ENCODE results near the gene NFATC1. TPM values are rescaled to one million over a fixed set of nuclear protein-coding genes. Genes with fewer than 3 reads are reported as not detected.

Gene NFATC1
- total RNA-seq, 1 donor from 2014 or later = 52.6 TPM

DNA sequence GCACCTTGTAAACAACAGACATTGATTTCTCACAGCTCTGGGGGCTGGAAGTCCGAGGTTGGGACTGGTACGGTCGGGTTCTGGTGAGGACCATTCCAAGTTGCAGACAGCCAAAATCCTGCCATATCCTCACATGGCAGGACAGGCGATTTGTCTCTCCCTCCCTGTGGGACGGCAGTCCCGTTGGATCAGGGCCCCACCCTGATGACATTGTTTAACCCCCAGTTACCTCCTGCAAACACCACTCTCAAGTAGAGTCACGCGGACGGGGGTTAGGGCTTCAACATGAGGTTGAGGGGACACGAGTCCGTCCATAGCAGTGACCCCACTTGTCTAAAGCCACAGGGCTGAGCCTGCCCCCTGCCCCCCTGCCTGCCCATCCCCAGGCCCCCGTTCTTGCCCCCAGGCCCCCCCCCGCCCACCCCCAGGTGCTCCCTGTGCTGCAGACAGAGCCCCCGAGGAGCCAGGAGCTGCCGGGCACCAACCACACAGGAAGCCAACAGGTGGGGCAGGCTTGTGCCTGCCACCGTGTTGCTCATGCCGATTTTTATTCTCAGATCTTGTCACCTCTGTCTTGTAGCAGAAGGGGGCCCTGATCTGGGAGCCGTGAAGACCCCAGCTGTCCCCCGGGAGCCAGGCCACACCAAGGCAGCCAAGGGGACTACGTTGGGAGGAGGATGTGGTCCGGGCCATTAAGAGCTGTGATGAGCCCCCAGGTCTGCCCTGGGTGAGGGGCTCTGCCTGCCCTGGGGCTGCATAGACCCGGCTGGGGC, 82.2 kb downstream of the NFATC1 start:
- intact Hi-C loops (cut with micrococcal nuclease) = no loop called here
- POLR2A ChIA-PET = no interaction called here

DNA sequence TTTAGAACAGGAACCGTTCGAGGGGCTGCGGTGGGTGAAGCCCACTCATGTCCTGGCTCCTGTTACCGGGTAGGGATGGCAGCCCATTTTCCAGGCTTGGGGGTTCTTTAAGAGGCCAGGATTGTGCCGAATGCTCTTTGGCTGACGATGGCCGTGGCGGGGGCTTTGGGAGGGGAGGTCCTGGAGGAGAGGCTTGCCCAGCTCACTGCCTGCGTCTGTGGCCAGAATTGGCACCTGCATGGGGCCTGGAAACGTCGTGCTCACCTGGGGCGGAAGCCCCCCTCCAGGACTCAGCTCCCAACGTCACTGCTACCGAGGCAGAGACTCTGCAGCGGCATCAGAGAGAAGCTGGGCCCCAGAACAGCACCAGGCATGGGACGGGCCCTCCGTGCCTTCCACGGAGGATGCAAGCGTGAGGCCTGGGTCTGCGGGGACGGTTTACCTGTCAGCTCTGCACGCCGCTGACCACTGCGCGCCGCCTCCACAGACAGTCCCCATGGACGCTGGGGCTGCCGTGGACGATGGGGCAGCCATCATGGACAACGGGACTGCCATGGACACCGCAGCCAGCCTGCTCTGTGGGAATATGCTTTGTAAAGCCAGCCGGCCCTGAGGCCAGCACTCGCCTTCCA, 82.9 kb downstream of the NFATC1 start:
- ATAC-seq (ENCODE audit: low read depth) (no peak), DNase-seq (no peak)
- H3K9me3 Mint-ChIP-seq = no peaks in the 10 kb centered on the region
- H3K27me3 Mint-ChIP-seq = no peaks in the 10 kb centered on the region
- ChIA-PET POLR2A (no interaction called here), CTCF (no interaction called here)
- H3K36me3 Mint-ChIP-seq (ENCODE audit: low read depth) = peaks cover 29% of the 10 kb centered on the region
- intact Hi-C loops (cut with micrococcal nuclease) = no loop called here
- no peak overlapping the region for H3K27ac Mint-ChIP-seq
- H3K4me3 Mint-ChIP-seq = no peak overlapping the region
- no peaks in the 10 kb centered on the region for H3K4me1 Mint-ChIP-seq
- TF ChIP-seq, protein P1, sequence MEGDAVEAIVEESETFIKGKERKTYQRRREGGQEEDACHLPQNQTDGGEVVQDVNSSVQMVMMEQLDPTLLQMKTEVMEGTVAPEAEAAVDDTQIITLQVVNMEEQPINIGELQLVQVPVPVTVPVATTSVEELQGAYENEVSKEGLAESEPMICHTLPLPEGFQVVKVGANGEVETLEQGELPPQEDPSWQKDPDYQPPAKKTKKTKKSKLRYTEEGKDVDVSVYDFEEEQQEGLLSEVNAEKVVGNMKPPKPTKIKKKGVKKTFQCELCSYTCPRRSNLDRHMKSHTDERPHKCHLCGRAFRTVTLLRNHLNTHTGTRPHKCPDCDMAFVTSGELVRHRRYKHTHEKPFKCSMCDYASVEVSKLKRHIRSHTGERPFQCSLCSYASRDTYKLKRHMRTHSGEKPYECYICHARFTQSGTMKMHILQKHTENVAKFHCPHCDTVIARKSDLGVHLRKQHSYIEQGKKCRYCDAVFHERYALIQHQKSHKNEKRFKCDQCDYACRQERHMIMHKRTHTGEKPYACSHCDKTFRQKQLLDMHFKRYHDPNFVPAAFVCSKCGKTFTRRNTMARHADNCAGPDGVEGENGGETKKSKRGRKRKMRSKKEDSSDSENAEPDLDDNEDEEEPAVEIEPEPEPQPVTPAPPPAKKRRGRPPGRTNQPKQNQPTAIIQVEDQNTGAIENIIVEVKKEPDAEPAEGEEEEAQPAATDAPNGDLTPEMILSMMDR (IDR thresholded peaks at IDR 0.05) = no peak

More for the DNA sequence above, 82.2 kb downstream of the NFATC1 start:
- H3K4me1 Mint-ChIP-seq = no peaks in the 10 kb centered on the region
- H3K36me3 Mint-ChIP-seq (ENCODE audit: low read depth) = peaks cover 34% of the 10 kb centered on the region
- no peak overlapping the region for H3K4me3 Mint-ChIP-seq
- no peaks in the 10 kb centered on the region for H3K27me3 Mint-ChIP-seq
- no peak for DNase-seq
- no peak for ATAC-seq (ENCODE audit: low read depth)
- CTCF ChIA-PET = no interaction called here
- H3K27ac Mint-ChIP-seq = no peak overlapping the region
- TF ChIP-seq, protein P1 (IDR thresholded peaks at IDR 0.05) = no peak
- no peaks in the 10 kb centered on the region for H3K9me3 Mint-ChIP-seq

DNA sequence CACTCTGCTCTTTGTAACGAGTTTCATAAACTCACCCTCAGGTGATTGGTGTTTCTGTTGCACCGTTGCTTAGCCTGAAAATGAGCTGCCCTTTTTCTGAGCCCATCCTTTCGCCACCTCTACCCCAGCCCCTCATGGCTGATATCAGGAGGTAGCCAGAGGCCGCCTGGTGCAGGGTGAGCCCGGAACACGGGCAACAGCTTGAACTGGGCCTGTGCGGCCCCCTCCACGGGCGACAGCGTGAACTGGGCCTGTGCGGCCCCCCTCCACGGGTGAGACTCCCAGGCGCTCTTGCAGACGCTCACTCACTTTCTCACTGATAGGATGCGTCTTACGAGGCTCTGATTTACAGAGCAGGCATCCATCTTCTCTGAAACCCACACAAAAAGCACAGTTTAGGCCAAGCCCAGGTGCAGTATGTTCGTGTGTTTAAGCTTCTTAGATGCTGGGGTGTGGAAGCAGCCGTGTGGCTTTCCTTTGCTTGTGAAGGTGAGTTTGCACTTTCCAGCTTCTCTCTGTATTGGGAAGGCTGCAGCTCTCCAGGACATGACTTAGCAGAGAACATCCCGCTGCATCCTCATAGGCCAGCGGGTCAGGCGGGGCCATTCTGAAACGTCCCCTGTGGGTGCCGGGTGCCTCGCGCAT, 83.5 kb downstream of the NFATC1 start:
- Mint-ChIP-seq H3K36me3 (ENCODE audit: low read depth) (peaks cover 31% of the 10 kb centered on the region), H3K9me3 (no peaks in the 10 kb centered on the region), H3K27ac (no peak overlapping the region), H3K4me3 (no peak overlapping the region), H3K4me1 (no peaks in the 10 kb centered on the region), H3K27me3 (no peaks in the 10 kb centered on the region)
- ChIA-PET POLR2A (no interaction called here), CTCF (no interaction called here)
- intact Hi-C loops (cut with micrococcal nuclease) = no loop called here
- TF ChIP-seq, protein P1 (IDR thresholded peaks at IDR 0.05) = no peak
- ATAC-seq (ENCODE audit: low read depth) = no peak
- no peak for DNase-seq

DNA sequence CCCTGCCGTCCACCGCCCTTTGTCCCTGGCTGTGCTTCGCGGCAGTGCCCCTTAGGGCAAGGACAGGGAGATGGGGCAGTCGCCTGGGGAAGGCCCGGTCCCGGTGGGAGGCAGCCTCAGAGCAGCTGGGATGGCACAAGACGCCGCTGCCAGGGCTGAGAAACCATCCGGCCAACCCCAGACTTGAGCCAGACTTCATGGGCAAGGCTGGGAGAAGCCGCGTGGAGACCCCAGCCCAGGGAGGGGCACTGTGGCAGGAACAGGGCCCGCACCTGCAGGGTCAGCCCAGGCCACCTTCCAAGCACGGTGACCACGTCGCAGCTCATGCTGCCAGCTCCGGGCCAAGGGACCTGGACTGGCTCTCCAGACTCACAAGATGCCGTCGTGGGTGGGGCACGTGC, 84.0 kb downstream of the NFATC1 start:
- no peaks in the 10 kb centered on the region for H3K27me3 Mint-ChIP-seq
- intact Hi-C loops (cut with micrococcal nuclease) = no loop called here
- H3K27ac Mint-ChIP-seq = no peak overlapping the region
- H3K4me1 Mint-ChIP-seq = no peaks in the 10 kb centered on the region
- ATAC-seq (ENCODE audit: low read depth) = no peak
- POLR2A ChIA-PET = no interaction called here
- peaks cover 35% of the 10 kb centered on the region for H3K36me3 Mint-ChIP-seq (ENCODE audit: low read depth)
- TF ChIP-seq, protein P1 (IDR thresholded peaks at IDR 0.05) = no peak
- H3K4me3 Mint-ChIP-seq = no peak overlapping the region
- DNase-seq = no peak
- CTCF ChIA-PET = no interaction called here
- no peaks in the 10 kb centered on the region for H3K9me3 Mint-ChIP-seq

Data from activated B cell treated with CpG ODN at 0.5 μM for 24 hours (primary cell).